OCI-LY7 (cell line): Measurements from ENCODE around the gene DNPH1. TPM values are rescaled to one million over a fixed set of nuclear protein-coding genes. Genes with fewer than 3 reads are reported as not detected.

Experiments used
- BruUV-seq: library from RNA; stranded (reverse); fragments of 400-500 nt; replicated peaks from 2 replicates; lab custom pipeline; 2021; lab: Mats Ljungman, UMichigan
- CTCF ChIA-PET: fragments of 300-600 bp; sonication (Branson Sonifier 250); formaldehyde crosslinking; loops from one replicate; lab custom pipeline; 2022; ENCODE audit warnings: antibody characterized with exemption; ENCODE audit not compliant: unreplicated experiment; lab: Charles Lee
- POLR2A ChIA-PET: fragments of 300-600 bp; sonication (Branson Sonifier 250); formaldehyde crosslinking; loops from one replicate; lab custom pipeline; 2022; ENCODE audit warnings: antibody characterized with exemption; lab: Charles Lee
- DNase-seq: peaks from one replicate; pipeline ENCODE4 v3.0.0-alpha.2; 2015; ENCODE audit warnings: low spot score
- H2AFZ ChIP-seq: fragments of 200-600 bp; sonication (generic), shearing (Covaris generic); 2 replicates; pipeline ENCODE4 v1.6.1; 2014; ENCODE audit warnings: mild to moderate bottlenecking, antibody characterized with exemption, low read length, moderate library complexity
- H3K27ac ChIP-seq: fragments of 200-600 bp; sonication (generic); 2 replicates; pipeline ENCODE4 v1.5.1; 2014; ENCODE audit warnings: mixed run types, low read depth, mild to moderate bottlenecking, moderate library complexity, low read length, inconsistent platforms; ENCODE audit not compliant: poor library complexity, severe bottlenecking
- H3K36me3 ChIP-seq: fragments of 200-600 bp; sonication (generic); 2 replicates; pipeline ENCODE4 v1.6.1; 2014; ENCODE audit warnings: mild to moderate bottlenecking, antibody characterized with exemption, low read length, moderate library complexity, mixed read lengths; ENCODE audit not compliant: insufficient read depth
- H3K4me1 ChIP-seq: fragments of 200-600 bp; sonication (generic); 2 replicates; pipeline ENCODE4 v1.5.1; 2014; ENCODE audit warnings: mild to moderate bottlenecking, low read length; ENCODE audit not compliant: insufficient read depth, poor library complexity, severe bottlenecking
- H3K4me2 ChIP-seq: fragments of 200-600 bp; sonication (generic); 2 replicates; pipeline ENCODE4 v1.6.1; 2014; ENCODE audit warnings: mild to moderate bottlenecking, low read length
- H3K4me3 ChIP-seq: fragments of 200-600 bp; sonication (generic); 2 replicates; pipeline ENCODE4 v1.5.1; 2014; ENCODE audit warnings: mild to moderate bottlenecking, low read depth, low read length; ENCODE audit not compliant: poor library complexity, severe bottlenecking
- H3K79me2 ChIP-seq: fragments of 200-600 bp; sonication (generic); 2 replicates; pipeline ENCODE4 v1.6.1; 2016; ENCODE audit warnings: low read depth, mild to moderate bottlenecking, low read length, moderate library complexity, mixed read lengths; ENCODE audit not compliant: insufficient read depth
- H3K9me2 ChIP-seq: fragments of 200-600 bp; sonication (generic); 2 replicates; pipeline ENCODE4 v1.6.1; 2016; ENCODE audit warnings: mild to moderate bottlenecking, low read length, mixed read lengths; ENCODE audit not compliant: insufficient read depth
- H3K9me3 ChIP-seq: fragments of 200-600 bp; sonication (generic); 2 replicates; pipeline ENCODE4 v1.6.1; 2014; ENCODE audit warnings: mild to moderate bottlenecking, mixed run types, low read length, mixed read lengths
- H4K20me1 ChIP-seq: fragments of 200-600 bp; sonication (generic); 2 replicates; pipeline ENCODE4 v1.6.1; 2014; ENCODE audit warnings: mild to moderate bottlenecking, antibody characterized with exemption, low read length, moderate library complexity, mixed read lengths; ENCODE audit not compliant: insufficient read depth
- EZH2phosphoT487 ChIP-seq: fragments of 200-600 bp; sonication (generic); IDR thresholded peaks from 2 replicates; pipeline ENCODE4 v1.6.1; 2018; ENCODE audit warnings: low read depth, borderline replicate concordance, mild to moderate bottlenecking, mixed run types, antibody characterized with exemption, low read length, moderate library complexity, mixed read lengths
- intact Hi-C: fragments of 100-400 bp; cut with micrococcal nuclease; formaldehyde crosslinking; loops from one replicate; pipeline ENCODE4 v1.10.0; 2022; ENCODE audit not compliant: unreplicated experiment
- total RNA-seq, 2 experiments: library from RNA; depleted of rRNA in 1 of 2; stranded (reverse); fragments of >200 nt in 1 of 2; shearing (Covaris generic) in 1 of 2; gene quantifications; 2 replicates each; pipeline ENCODE4 v1.2.3, GENCODE V29; 2014 to 2022
- TF ChIP-seq, protein P1 (sequence below): fragments of 200-600 bp; sonication (generic); conservative IDR thresholded peaks from 2 replicates; pipeline ENCODE4 v1.5.1; 2014; ENCODE audit warnings: mild to moderate bottlenecking, antibody characterized with exemption, low read length, moderate library complexity, mixed read lengths

The DNPH1 gene
- total RNA-seq, 2 experiments from 2014 or later: 65.5 to 111 TPM

DNA sequence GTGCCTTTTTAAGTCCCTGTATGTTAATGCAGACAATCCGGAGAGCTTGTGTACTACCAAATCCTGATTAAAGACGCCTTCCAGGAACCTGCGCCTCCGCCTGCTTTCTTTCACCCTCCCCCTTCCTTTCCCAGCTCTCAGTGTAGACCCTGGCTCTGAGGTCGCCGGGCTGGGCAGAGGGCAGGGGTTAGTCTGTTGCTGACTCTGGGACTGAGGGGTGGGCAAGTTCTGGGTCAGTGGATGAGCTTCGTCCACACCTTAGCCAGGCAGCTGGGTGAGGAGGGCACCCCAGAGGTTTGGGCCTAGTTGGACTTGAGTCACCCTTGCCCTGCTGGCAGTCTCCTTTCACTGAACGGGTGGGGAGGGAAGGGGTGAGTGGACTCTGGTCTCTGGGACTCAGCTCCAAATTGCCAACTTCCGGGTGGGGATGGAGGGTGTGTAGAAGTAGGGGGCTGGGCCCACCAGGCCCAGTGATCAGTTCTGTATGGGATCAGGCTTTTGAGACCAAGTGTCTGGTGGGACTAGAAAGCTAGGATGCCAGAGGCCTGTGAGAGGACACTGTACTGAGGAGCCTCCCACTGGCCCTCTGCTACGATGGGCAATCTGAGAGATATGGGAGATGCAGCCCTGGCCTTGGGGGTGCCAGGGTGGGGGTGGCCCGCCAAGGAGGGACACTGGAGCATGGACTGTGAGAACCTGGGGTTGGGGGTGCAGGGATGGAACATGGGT lies 47.5 kb upstream of the DNPH1 start:
- no peaks in the 10 kb centered on the region for H3K36me3 ChIP-seq
- H3K4me1 ChIP-seq: peaks cover 4% of the 10 kb centered on the region
- no peaks in the 10 kb centered on the region for H3K79me2 ChIP-seq
- TF ChIP-seq EZH2phosphoT487: no peak
- TF ChIP-seq, protein P1, sequence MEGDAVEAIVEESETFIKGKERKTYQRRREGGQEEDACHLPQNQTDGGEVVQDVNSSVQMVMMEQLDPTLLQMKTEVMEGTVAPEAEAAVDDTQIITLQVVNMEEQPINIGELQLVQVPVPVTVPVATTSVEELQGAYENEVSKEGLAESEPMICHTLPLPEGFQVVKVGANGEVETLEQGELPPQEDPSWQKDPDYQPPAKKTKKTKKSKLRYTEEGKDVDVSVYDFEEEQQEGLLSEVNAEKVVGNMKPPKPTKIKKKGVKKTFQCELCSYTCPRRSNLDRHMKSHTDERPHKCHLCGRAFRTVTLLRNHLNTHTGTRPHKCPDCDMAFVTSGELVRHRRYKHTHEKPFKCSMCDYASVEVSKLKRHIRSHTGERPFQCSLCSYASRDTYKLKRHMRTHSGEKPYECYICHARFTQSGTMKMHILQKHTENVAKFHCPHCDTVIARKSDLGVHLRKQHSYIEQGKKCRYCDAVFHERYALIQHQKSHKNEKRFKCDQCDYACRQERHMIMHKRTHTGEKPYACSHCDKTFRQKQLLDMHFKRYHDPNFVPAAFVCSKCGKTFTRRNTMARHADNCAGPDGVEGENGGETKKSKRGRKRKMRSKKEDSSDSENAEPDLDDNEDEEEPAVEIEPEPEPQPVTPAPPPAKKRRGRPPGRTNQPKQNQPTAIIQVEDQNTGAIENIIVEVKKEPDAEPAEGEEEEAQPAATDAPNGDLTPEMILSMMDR: no peak
- no peak overlapping the region for H3K27ac ChIP-seq
- H3K9me2 ChIP-seq: no peaks in the 10 kb centered on the region
- no peaks in the 10 kb centered on the region for H4K20me1 ChIP-seq
- no peak overlapping the region for H2AFZ ChIP-seq
- CTCF ChIA-PET: interaction anchor here (0.6 kb wide), 1 partner anchor 116 kb away, joined by 3 read pairs; no protein-coding TSS in a partner anchor
- POLR2A ChIA-PET: interaction anchor here (1.1 kb wide), 1 partner anchor 84 kb away, joined by 3 read pairs; no protein-coding TSS in a partner anchor
- no peaks in the 10 kb centered on the region for H3K9me3 ChIP-seq
- intact Hi-C loops: no loop called here
- DNase-seq: no peak
- BruUV-seq: no TSS peak
- H3K4me3 ChIP-seq: no peak overlapping the region
- H3K4me2 ChIP-seq: no peak overlapping the region

DNA sequence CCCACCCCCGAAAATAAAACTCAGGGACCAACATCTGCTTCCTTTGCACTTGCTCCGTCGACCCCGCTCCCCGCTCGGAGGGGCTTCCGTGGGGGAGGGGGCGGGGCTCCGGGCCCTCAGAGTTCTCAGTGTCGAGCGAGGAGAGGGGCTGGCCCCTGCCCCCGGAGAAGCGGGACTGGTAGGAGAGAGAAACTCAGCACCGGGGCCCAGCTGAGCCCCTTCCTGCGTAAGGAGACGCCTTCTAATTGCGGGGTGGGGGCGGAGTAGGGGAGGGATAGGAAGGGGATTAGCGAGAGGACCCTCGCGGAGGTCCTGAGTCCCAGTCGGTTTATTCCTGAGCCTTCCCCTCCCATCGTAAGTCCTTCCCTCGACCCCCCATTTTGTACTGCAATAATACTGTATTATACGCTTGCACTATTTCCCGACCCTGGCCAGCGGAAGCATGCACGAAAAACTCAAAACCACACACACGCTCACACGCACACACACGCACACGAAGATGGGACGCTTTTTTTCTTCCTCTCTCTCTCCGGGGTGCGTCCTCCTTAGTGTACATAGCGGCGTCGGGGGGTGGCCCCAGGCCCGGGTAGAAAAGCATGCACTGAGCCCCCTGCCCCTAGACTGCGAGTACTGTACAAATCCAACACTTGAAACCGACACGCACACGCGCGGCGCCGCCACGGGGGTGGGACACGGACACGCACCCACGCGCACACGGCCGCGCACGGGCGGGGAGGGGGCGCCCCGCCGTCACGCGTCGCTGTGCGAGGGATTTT lies 46.7 kb upstream of the DNPH1 start:
- ChIA-PET POLR2A (no interaction called here), CTCF (interaction anchor here (0.6 kb wide), 1 partner anchor 117 kb away, joined by 3 read pairs; no protein-coding TSS in a partner anchor)
- intact Hi-C loops: no loop called here

More for the DNA sequence above, 46.7 kb upstream of the DNPH1 start:
- no TSS peak for BruUV-seq
- H3K9me2 ChIP-seq: no peaks in the 10 kb centered on the region
- no peaks in the 10 kb centered on the region for H4K20me1 ChIP-seq
- no peak overlapping the region for H2AFZ ChIP-seq
- no peak for DNase-seq
- H3K4me2 ChIP-seq: no peak overlapping the region
- H3K79me2 ChIP-seq: no peaks in the 10 kb centered on the region
- TF ChIP-seq, protein P1: no peak
- no peak for TF ChIP-seq EZH2phosphoT487
- no peaks in the 10 kb centered on the region for H3K9me3 ChIP-seq
- H3K4me3 ChIP-seq: no peak overlapping the region
- H3K4me1 ChIP-seq: peaks cover 11% of the 10 kb centered on the region
- no peak overlapping the region for H3K27ac ChIP-seq
- no peaks in the 10 kb centered on the region for H3K36me3 ChIP-seq
